ENCODE data around the gene ZNF211.

GRCh38 chr19:57615346-57615745 is 17.6 kb upstream of the ZNF211 start:
- TF ChIP-seq ZNF274 (IDR thresholded peaks at IDR 0.05; ENCODE audit: low read depth, low read length) (no peak), TCF7L2 (IDR thresholded peaks at IDR 0.05; ENCODE audit: borderline replicate concordance, extremely low read depth, insufficient read depth, insufficient read length) (no peak), JUND (IDR thresholded peaks at IDR 0.05) (no peak), EGR1 (IDR thresholded peaks at IDR 0.05; ENCODE audit: low read depth) (no peak), CTCF (IDR thresholded peaks at IDR 0.05 in 2 of 3, conservative IDR thresholded peaks at IDR 0.05 in 1 of 3; ENCODE audit: borderline replicate concordance in 1 of 3, insufficient read depth in 1 of 3, low read depth in 2 of 3, low read length in 2 of 3) (no peak), REST (IDR thresholded peaks at IDR 0.05; ENCODE audit: low read depth) (no peak), CBX3 (IDR thresholded peaks at IDR 0.05; ENCODE audit: low read depth) (peak; percentile 56; the same call in 1 of the 2 replicates), ATF3 (IDR thresholded peaks at IDR 0.05) (no peak)

All from HCT116 (cell line).